ENCODE measurements around the gene UCK2. TPM values are rescaled to one million over a fixed set of nuclear protein-coding genes. Genes with fewer than 3 reads are reported as not detected.
A peak's percentile ranks its signal among the peaks of the same experiment; 100 is the strongest.

Gene UCK2
- total and polyA plus RNA-seq, 2 donors (not counting 3 experiments of a cell fraction or from before 2014, with no cell fraction given), result 62.3 to 74.7 TPM

DNA sequence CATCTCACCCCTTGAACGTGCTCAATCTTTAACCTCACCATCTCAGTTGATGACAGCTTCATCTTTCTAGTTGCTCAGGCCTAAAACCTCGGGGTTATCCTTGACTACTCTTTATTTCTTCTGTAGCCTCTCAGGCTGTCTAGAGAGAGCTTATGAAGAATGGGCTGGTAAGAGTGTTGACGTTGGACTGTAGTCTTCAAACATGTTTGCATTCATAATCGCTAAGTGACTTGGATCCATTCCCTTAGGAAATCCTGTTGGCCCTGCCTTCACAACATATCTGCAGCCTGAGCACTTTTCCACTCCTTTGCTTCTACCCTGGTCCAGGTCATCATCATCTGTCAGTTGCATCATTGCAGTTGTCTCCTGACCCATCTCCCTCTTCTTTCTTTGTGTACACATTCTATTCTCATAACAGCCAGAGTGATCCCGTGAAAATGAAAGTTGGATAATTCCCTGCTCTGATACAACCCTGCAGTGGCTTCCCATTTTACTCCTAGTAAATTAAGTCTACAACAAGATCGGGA is 10.5 kb downstream of the UCK2 start:
- Histone ChIP-seq H3K4me1 (ENCODE audit: control insufficient read depth, extremely low read depth, insufficient read depth, low read length) (peaks cover 29% of the 10 kb centered on the region), H3K79me2 (ENCODE audit: control insufficient read depth, insufficient read depth, low read length) (peaks cover 99% of the 10 kb centered on the region), H3K4me2 (ENCODE audit: insufficient read depth, low read length) (no peak overlapping the region), H3K4me3 (replicated peaks in 1 of 3; ENCODE audit: insufficient read depth in 1 of 3, low read depth in 1 of 3, low read length in 3 of 3) (no peak overlapping the region), H3K27me3 (ENCODE audit: control insufficient read depth in 2 of 2, insufficient read depth in 2 of 2, low read length in 2 of 2) (no peaks in the 10 kb centered on the region), H3K27ac (ENCODE audit: insufficient read depth, low read depth, low read length) (no peak overlapping the region), H4K20me1 (replicated peaks; ENCODE audit: control insufficient read depth, extremely low read depth, insufficient read depth, low read length) (peaks cover 5% of the 10 kb centered on the region), H3K36me3 (ENCODE audit: control insufficient read depth in 2 of 2, extremely low read depth in 1 of 2, insufficient read depth in 2 of 2, low read length in 2 of 2) (no peaks in the 10 kb centered on the region), H3K9me1 (replicated peaks; ENCODE audit: control insufficient read depth, extremely low read depth, insufficient read depth, low read length) (no peaks in the 10 kb centered on the region), H2AFZ (ENCODE audit: low read depth, low read length) (no peak overlapping the region), H3K9ac (replicated peaks; ENCODE audit: extremely low read depth, insufficient read depth, low read length) (no peak overlapping the region), H3K9me3 (replicated peaks; ENCODE audit: control insufficient read depth, insufficient read depth, low read length) (no peaks in the 10 kb centered on the region)
- dilution Hi-C loops (cut with MboI; ENCODE audit: extremely low pct_ligation_motif_present, low sequenced_read_pairs), result no loop called here
- ChIA-PET CTCF (interaction anchor here (1.3 kb wide), 1 partner anchor 87 kb away, joined by 3 read pairs; no protein-coding TSS in a partner anchor), POLR2A (no interaction called here)
- no peak for TF ChIP-seq JUN (IDR thresholded peaks at IDR 0.05; ENCODE audit: borderline replicate concordance, insufficient read depth, insufficient read length, low read depth)
- TF ChIP-seq EZH2 (IDR thresholded peaks at IDR 0.05; ENCODE audit: borderline replicate concordance, low read depth, low read length, severe bottlenecking), result no peak
- no peak for TF ChIP-seq GATA2 (IDR thresholded peaks at IDR 0.05; ENCODE audit: insufficient read depth, insufficient read length, low read depth, low read length)
- no peak for TF ChIP-seq POLR2A (IDR thresholded peaks at IDR 0.05; ENCODE audit: low read depth, low read length)
- TF ChIP-seq, protein P1, sequence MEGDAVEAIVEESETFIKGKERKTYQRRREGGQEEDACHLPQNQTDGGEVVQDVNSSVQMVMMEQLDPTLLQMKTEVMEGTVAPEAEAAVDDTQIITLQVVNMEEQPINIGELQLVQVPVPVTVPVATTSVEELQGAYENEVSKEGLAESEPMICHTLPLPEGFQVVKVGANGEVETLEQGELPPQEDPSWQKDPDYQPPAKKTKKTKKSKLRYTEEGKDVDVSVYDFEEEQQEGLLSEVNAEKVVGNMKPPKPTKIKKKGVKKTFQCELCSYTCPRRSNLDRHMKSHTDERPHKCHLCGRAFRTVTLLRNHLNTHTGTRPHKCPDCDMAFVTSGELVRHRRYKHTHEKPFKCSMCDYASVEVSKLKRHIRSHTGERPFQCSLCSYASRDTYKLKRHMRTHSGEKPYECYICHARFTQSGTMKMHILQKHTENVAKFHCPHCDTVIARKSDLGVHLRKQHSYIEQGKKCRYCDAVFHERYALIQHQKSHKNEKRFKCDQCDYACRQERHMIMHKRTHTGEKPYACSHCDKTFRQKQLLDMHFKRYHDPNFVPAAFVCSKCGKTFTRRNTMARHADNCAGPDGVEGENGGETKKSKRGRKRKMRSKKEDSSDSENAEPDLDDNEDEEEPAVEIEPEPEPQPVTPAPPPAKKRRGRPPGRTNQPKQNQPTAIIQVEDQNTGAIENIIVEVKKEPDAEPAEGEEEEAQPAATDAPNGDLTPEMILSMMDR (IDR thresholded peaks at IDR 0.05; ENCODE audit: extremely low read depth in 1 of 2, insufficient read depth in 1 of 2, low read depth in 1 of 2, low read length in 2 of 2), result no peak
- no peak for TF ChIP-seq MYC (IDR thresholded peaks at IDR 0.05; ENCODE audit: low read depth, low read length)
- TF ChIP-seq FOS (IDR thresholded peaks at IDR 0.05; ENCODE audit: borderline replicate concordance, insufficient read depth, low read length), result no peak
- TF ChIP-seq, protein P2, sequence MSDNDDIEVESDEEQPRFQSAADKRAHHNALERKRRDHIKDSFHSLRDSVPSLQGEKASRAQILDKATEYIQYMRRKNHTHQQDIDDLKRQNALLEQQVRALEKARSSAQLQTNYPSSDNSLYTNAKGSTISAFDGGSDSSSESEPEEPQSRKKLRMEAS (IDR thresholded peaks at IDR 0.05; ENCODE audit: insufficient read depth, insufficient read length), result no peak
- TF ChIP-seq POLR2AphosphoS5 (IDR thresholded peaks at IDR 0.05; ENCODE audit: insufficient read depth, low read depth, low read length), result no peak
- intact Hi-C loops (cut with micrococcal nuclease), result loop anchor here (1.0 to 2.0 kb wide), 2 partner anchors 9 to 61 kb away; no protein-coding TSS in a partner anchor
- FAIRE-seq (peak; percentile 96), DNase-seq (ENCODE audit: low read depth, low spot score) (peak; percentile 79)
- no TSS peak for BruUV-seq (replicated peaks)
